Mesenchymal stem cell (in vitro differentiated cells and primary cell): ENCODE results near the gene ADGRG1. TPM values are rescaled to one million over a fixed set of nuclear protein-coding genes. Genes with fewer than 3 reads are reported as not detected.

Experiments
- DNase-seq: peaks from one replicate; pipeline ENCODE4 v3.0.0-alpha.2; 2013
- H2AFZ ChIP-seq: one replicate; pipeline ENCODE4 v1.6.1; 2013; ENCODE audit warnings: low read depth, mild to moderate bottlenecking, control low read depth, inconsistent platforms, low read length, moderate library complexity
- H2AK5ac ChIP-seq: 2 replicates; pipeline ENCODE4 v1.6.1; 2013; ENCODE audit warnings: low read length, moderate library complexity, mild to moderate bottlenecking, inconsistent platforms; ENCODE audit not compliant: severe bottlenecking
- H2BK120ac ChIP-seq: one replicate; pipeline ENCODE4 v1.6.1; 2013; ENCODE audit warnings: low read depth, mild to moderate bottlenecking, inconsistent platforms, low read length, moderate library complexity
- H2BK12ac ChIP-seq, 2 experiments: one replicate each; pipeline ENCODE4 v1.6.1; 2013; ENCODE audit warnings: inconsistent platforms in 2 of 2, low read length in 2 of 2, mild to moderate bottlenecking in 2 of 2, moderate library complexity in 2 of 2, control low read depth in 1 of 2
- H2BK15ac ChIP-seq: one replicate; pipeline ENCODE4 v1.6.1; 2013; ENCODE audit warnings: mild to moderate bottlenecking, low read depth, inconsistent platforms; ENCODE audit not compliant: poor library complexity, severe bottlenecking
- H2BK5ac ChIP-seq: 2 replicates; pipeline ENCODE4 v1.6.1; 2013; ENCODE audit warnings: low read depth, mild to moderate bottlenecking, low read length, control low read depth, inconsistent platforms; ENCODE audit not compliant: poor library complexity, severe bottlenecking
- H3K14ac ChIP-seq, 2 experiments: one replicate each; pipeline ENCODE4 v1.6.1; 2013; ENCODE audit warnings: inconsistent platforms in 2 of 2, low read length in 2 of 2, control low read depth in 1 of 2, mild to moderate bottlenecking in 1 of 2, moderate library complexity in 1 of 2
- H3K18ac ChIP-seq, 2 experiments: one replicate each; pipeline ENCODE4 v1.6.1; 2013; ENCODE audit warnings: inconsistent platforms in 2 of 2, low read length in 2 of 2, control low read depth in 1 of 2, low read depth in 1 of 2, mild to moderate bottlenecking in 1 of 2
- H3K23ac ChIP-seq, 2 experiments: one replicate each; pipeline ENCODE4 v1.6.1; 2013; ENCODE audit warnings: inconsistent platforms in 2 of 2, low read length in 2 of 2, mild to moderate bottlenecking in 2 of 2, moderate library complexity in 2 of 2, control low read depth in 1 of 2
- H3K27ac ChIP-seq: 2 replicates; pipeline ENCODE4 v1.5.1; 2013; ENCODE audit warnings: mild to moderate bottlenecking, moderate library complexity, low read length, control low read depth, inconsistent platforms; ENCODE audit not compliant: poor library complexity, severe bottlenecking
- H3K27me3 ChIP-seq, 2 experiments: 2 replicates each; pipeline versions ENCODE4 v1.6.1 to v1.7.0; 2013; ENCODE audit warnings: low read length in 2 of 2, mild to moderate bottlenecking in 2 of 2, moderate library complexity in 2 of 2, control low read depth in 1 of 2, inconsistent platforms in 1 of 2; ENCODE audit not compliant: control insufficient read depth in 1 of 2, insufficient read depth in 1 of 2
- H3K36me3 ChIP-seq, 2 experiments: 2 replicates each; pipeline versions ENCODE4 v1.6.1 to v1.7.0; 2013; ENCODE audit warnings: low read length in 2 of 2, control low read depth in 1 of 2, inconsistent platforms in 1 of 2, low read depth in 1 of 2, mild to moderate bottlenecking in 1 of 2; ENCODE audit not compliant: insufficient read depth in 2 of 2, control insufficient read depth in 1 of 2
- H3K4ac ChIP-seq, 2 experiments: one replicate each; pipeline ENCODE4 v1.6.1; 2013; ENCODE audit warnings: inconsistent platforms in 2 of 2, low read length in 2 of 2, mild to moderate bottlenecking in 2 of 2, moderate library complexity in 2 of 2, control low read depth in 1 of 2, low read depth in 1 of 2
- H3K4me1 ChIP-seq: 2 replicates; pipeline ENCODE4 v1.6.1; 2013; ENCODE audit warnings: low read depth, low read length, control low read depth; ENCODE audit not compliant: control insufficient read depth, insufficient read depth
- H3K4me2 ChIP-seq: 2 replicates; pipeline ENCODE4 v1.6.1; 2013; ENCODE audit warnings: low read length, mild to moderate bottlenecking, inconsistent platforms; ENCODE audit not compliant: poor library complexity, severe bottlenecking
- H3K4me3 ChIP-seq, 2 experiments: 2 replicates each; pipeline versions ENCODE4 v1.5.1 to v1.7.0; 2013; ENCODE audit warnings: low read length in 2 of 2, mild to moderate bottlenecking in 2 of 2, control low read depth in 1 of 2, low read depth in 1 of 2; ENCODE audit not compliant: insufficient read depth in 1 of 2
- H3K79me1 ChIP-seq: replicated peaks from 2 replicates; pipeline ENCODE4 v1.6.1; 2013; ENCODE audit warnings: mild to moderate bottlenecking, control low read depth, low read length, inconsistent platforms; ENCODE audit not compliant: poor library complexity, severe bottlenecking
- H3K9ac ChIP-seq: 2 replicates; pipeline ENCODE4 v1.7.0; 2013; ENCODE audit warnings: mild to moderate bottlenecking, low read length, moderate library complexity
- H3K9me3 ChIP-seq: 2 replicates; pipeline ENCODE4 v1.7.0; 2013; ENCODE audit warnings: mild to moderate bottlenecking, low read length; ENCODE audit not compliant: control insufficient read depth
- H4K8ac ChIP-seq: one replicate; pipeline ENCODE4 v1.6.1; 2013; ENCODE audit warnings: inconsistent platforms, mild to moderate bottlenecking, low read length, moderate library complexity
- H4K91ac ChIP-seq: one replicate; pipeline ENCODE4 v1.6.1; 2013; ENCODE audit warnings: mild to moderate bottlenecking, low read length, inconsistent platforms
- WGBS: methylation state at CpG from one replicate; pipeline ENCODE4 v1.1.7; 2013; ENCODE audit warnings: mixed read lengths; 5-methylcytosine and 5-hydroxymethylcytosine counted together
- polyA plus RNA-seq, 2 experiments: library from polyadenylated mRNA; stranded (reverse); fragments of 200-250 nt; gene quantifications; one replicate each; pipeline ENCODE4 v1.2.3, GENCODE V29; 2013

Gene ADGRG1
- polyA plus RNA-seq (2013, experiment 1 of 2), result 4.0 TPM
- polyA plus RNA-seq (2013, experiment 2 of 2), result 4.4 TPM

- Histone ChIP-seq H3K9ac (peak within 1 kb of the TSS; percentile 93), H3K79me1 (peaks cover 9% of the 10 kb centered on the region), H3K14ac (peak within 1 kb of the TSS in 1 of 2 experiments; percentile 72), H2BK120ac (no peak within 1 kb of the TSS), H3K4me3 (peak within 1 kb of the TSS; percentile 60 to 79), H2AK5ac (peak within 1 kb of the TSS; percentile 32), H2AFZ (peak within 1 kb of the TSS; percentile 66), H3K27ac (peak within 1 kb of the TSS; percentile 99), H4K91ac (peak within 1 kb of the TSS; percentile 65), H3K4me2 (peak within 1 kb of the TSS; percentile 73), H3K4ac (peak within 1 kb of the TSS; percentile 18 to 47), H3K36me3 (peaks cover 0 to 11% of the 10 kb centered on the region in 2 experiments), H3K4me1 (peaks cover 85% of the 10 kb centered on the region), H2BK15ac (peak within 1 kb of the TSS; percentile 91), H3K18ac (peak within 1 kb of the TSS; percentile 53 to 94), H2BK5ac (peak within 1 kb of the TSS; percentile 94), H3K27me3 (no peaks in the 10 kb centered on the region), H3K9me3 (no peaks in the 10 kb centered on the region), H3K23ac (no peak within 1 kb of the TSS), H2BK12ac (peak within 1 kb of the TSS; percentile 40 to 49), H4K8ac (peak within 1 kb of the TSS; percentile 79)
- peak; percentile 98 for DNase-seq
- WGBS, result 20% methylated on average over 21 of the region's 32 CpGs
These were observed at the start of gene ADGRG1 for GRCh38 chr16:57628008-57628781. Gene ADGRG1 (plus strand): TSS chr16:57628630. CDS start chr16:57650288, 21,658 bp downstream.

GRCh38 chr16:57579361-57579665 lies 49.1 kb upstream of the ADGRG1 start:
- Histone ChIP-seq H2AFZ (no peak overlapping the region), H3K4me3 (no peak overlapping the region), H4K8ac (no peak overlapping the region), H2BK15ac (no peak overlapping the region), H3K4me1 (peaks cover 6% of the 10 kb centered on the region), H3K79me1 (no peaks in the 10 kb centered on the region), H3K4me2 (no peak overlapping the region), H3K27ac (no peak overlapping the region), H3K4ac (no peak overlapping the region), H3K9me3 (no peaks in the 10 kb centered on the region), H3K27me3 (peaks cover 6 to 26% of the 10 kb centered on the region in 2 experiments), H2BK5ac (no peak overlapping the region), H3K23ac (no peak overlapping the region), H2BK120ac (no peak overlapping the region), H3K36me3 (no peaks in the 10 kb centered on the region), H3K9ac (no peak overlapping the region), H2AK5ac (no peak overlapping the region), H3K14ac (no peak overlapping the region), H4K91ac (no peak overlapping the region), H3K18ac (no peak overlapping the region), H2BK12ac (no peak overlapping the region)
- WGBS, result 90% methylated on average over 2 of the region's 2 CpGs
- DNase-seq, result no peak

GRCh38 chr16:57585051-57585687 lies 43.3 kb upstream of the ADGRG1 start:
- Histone ChIP-seq H4K91ac (no peak overlapping the region), H2AFZ (no peak overlapping the region), H3K36me3 (no peaks in the 10 kb centered on the region), H3K27me3 (peaks cover 0 to 4% of the 10 kb centered on the region in 2 experiments), H3K4me1 (no peaks in the 10 kb centered on the region), H2BK12ac (no peak overlapping the region), H3K18ac (no peak overlapping the region), H3K79me1 (no peaks in the 10 kb centered on the region), H3K9me3 (no peaks in the 10 kb centered on the region), H2BK120ac (no peak overlapping the region), H3K4ac (no peak overlapping the region), H3K23ac (no peak overlapping the region), H3K14ac (no peak overlapping the region), H4K8ac (no peak overlapping the region), H3K27ac (no peak overlapping the region), H2BK5ac (no peak overlapping the region), H3K4me3 (no peak overlapping the region), H2AK5ac (no peak overlapping the region), H2BK15ac (no peak overlapping the region), H3K4me2 (no peak overlapping the region), H3K9ac (no peak overlapping the region)
- no peak for DNase-seq
- WGBS, result 58% methylated on average over 3 of the region's 3 CpGs

- H3K4me3 ChIP-seq, result no peak overlapping the region
- H4K91ac ChIP-seq, result no peak overlapping the region
- H3K27me3 ChIP-seq, result no peaks in the 10 kb centered on the region
- H3K9me3 ChIP-seq, result no peaks in the 10 kb centered on the region
- no peaks in the 10 kb centered on the region for H3K36me3 ChIP-seq
- no peak overlapping the region for H2AK5ac ChIP-seq
- H2BK5ac ChIP-seq, result no peak overlapping the region
- H3K4ac ChIP-seq, result no peak overlapping the region
- H3K18ac ChIP-seq, result no peak overlapping the region
- no peak overlapping the region for H3K4me2 ChIP-seq
- H3K23ac ChIP-seq, result no peak overlapping the region
- no peak overlapping the region for H2BK15ac ChIP-seq
- peaks cover 7% of the 10 kb centered on the region for H3K4me1 ChIP-seq
- H2BK12ac ChIP-seq, result no peak overlapping the region
- H3K79me1 ChIP-seq, result no peaks in the 10 kb centered on the region
- H3K9ac ChIP-seq, result no peak overlapping the region
- no peak overlapping the region for H3K27ac ChIP-seq
- H2AFZ ChIP-seq, result no peak overlapping the region
- no peak overlapping the region for H3K14ac ChIP-seq
- DNase-seq, result no peak
- H2BK120ac ChIP-seq, result no peak overlapping the region
- H4K8ac ChIP-seq, result no peak overlapping the region
- WGBS, result 78% methylated on average over 7 of the region's 7 CpGs
These were observed 39.6 kb upstream of the ADGRG1 start for GRCh38 chr16:57588831-57589230.
